LNCaP clone FGC (cell line): ENCODE results near the gene IGF2.

Experiments
- DNase-seq: peaks from one replicate; pipeline ENCODE4 v3.0.0-alpha.2; 2011; ENCODE audit warnings: low read depth
- H3K4me3 ChIP-seq: 2 replicates; pipeline ENCODE4 v1.5.1; 2011; ENCODE audit warnings: mild to moderate bottlenecking, low read depth, low read length, control low read depth
- TF ChIP-seq, protein P1 (sequence below): IDR thresholded peaks from 2 replicates; pipeline ENCODE4 v1.5.1; 2012; ENCODE audit warnings: mild to moderate bottlenecking; ENCODE audit not compliant: control insufficient read depth, insufficient read depth; ENCODE audit errors: extremely low read depth

Gene IGF2

DNA sequence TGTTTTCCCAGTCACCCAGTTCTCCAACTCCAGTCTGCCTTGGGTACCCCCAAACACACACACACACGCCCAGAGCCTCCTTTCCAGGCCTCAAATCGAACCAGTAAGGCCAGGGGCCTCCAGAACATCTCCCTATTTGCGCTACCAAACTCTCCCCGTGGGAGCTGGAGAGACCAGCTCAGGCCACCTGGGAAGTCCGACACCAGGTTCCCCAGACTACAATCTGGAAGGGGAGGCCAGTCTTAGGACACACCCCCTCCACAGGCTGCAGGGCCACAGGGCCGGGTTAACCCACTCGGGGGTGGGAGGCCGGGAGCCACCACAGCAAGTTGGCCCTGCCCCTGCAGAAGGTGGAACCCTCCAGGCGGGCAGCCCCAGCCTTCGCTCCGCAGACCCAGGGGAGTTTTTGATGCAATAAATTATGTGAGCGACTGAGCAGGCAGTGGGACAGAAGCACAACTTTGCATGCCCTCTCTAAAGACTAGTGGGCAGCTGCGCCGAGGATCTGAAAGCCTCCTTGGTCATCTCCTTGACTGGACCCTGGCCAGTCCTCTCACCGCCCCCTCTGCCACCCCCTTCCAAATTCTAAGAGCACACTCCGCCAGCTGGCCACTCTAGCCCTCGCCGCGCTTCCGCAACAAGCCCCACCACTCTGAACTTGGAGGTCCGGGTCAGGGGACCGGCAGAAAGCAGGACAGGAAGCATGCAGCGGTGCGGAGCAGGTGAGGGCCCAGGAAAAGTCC, 2.8 kb downstream of the IGF2 start:
- no peak for DNase-seq
- no peak overlapping the region for H3K4me3 ChIP-seq
- TF ChIP-seq, protein P1, sequence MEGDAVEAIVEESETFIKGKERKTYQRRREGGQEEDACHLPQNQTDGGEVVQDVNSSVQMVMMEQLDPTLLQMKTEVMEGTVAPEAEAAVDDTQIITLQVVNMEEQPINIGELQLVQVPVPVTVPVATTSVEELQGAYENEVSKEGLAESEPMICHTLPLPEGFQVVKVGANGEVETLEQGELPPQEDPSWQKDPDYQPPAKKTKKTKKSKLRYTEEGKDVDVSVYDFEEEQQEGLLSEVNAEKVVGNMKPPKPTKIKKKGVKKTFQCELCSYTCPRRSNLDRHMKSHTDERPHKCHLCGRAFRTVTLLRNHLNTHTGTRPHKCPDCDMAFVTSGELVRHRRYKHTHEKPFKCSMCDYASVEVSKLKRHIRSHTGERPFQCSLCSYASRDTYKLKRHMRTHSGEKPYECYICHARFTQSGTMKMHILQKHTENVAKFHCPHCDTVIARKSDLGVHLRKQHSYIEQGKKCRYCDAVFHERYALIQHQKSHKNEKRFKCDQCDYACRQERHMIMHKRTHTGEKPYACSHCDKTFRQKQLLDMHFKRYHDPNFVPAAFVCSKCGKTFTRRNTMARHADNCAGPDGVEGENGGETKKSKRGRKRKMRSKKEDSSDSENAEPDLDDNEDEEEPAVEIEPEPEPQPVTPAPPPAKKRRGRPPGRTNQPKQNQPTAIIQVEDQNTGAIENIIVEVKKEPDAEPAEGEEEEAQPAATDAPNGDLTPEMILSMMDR, result no peak

DNA sequence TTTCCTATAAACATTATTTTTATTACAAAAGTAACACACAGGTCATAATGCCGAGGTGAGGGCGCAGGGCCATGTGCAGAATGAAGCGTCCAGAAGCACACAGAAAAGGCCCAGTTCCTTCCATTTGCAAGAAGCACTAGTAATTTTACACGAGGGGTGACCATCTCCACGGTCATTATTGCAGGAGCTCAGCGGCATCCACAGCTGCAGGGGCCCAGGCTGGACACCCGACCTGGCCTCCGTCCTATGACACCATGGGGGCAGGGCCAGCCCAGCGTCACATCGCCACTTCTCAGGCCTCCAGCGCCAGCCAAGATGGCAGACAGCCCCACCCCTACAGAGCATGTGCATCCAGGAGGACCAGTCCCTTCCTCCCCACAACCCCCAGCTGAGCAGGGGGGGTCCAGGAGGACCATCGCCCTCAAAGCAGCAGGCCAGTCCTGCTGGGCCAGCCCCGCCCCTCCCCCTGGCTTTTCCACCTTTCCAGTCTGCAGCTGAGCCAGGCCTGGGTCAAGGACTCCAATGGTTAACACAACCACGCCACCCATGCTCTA, 3.5 kb downstream of the IGF2 start:
- DNase-seq, result no peak
- no peak overlapping the region for H3K4me3 ChIP-seq
- TF ChIP-seq, protein P1, result no peak

DNA sequence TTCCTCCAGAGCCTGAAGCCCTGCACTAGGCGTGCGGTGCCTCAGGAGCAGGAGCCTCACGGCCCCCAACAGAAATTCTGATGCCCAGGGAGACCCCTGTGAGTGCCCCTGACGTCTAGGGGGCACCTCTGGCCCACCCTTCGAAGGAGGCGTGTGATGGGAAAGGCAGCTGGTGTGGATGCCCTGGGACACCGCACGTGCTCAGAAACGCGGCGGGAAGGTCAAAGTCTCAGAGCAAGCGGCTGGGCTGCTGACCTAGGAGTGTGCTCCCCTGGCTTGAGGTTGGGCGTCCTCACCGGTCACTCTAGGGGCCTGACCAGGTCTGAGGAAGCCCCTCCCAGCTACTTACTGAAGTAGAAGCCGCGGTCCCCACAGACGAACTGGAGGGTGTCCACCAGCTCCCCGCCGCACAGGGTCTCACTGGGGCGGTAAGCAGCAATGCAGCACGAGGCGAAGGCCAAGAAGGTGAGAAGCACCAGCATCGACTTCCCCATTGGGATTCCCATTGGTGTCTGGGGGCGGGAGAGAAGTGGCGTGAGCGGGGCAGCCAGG, 4.1 kb downstream of the IGF2 start:
- TF ChIP-seq, protein P1, result no peak
- no peak overlapping the region for H3K4me3 ChIP-seq
- no peak for DNase-seq

DNA sequence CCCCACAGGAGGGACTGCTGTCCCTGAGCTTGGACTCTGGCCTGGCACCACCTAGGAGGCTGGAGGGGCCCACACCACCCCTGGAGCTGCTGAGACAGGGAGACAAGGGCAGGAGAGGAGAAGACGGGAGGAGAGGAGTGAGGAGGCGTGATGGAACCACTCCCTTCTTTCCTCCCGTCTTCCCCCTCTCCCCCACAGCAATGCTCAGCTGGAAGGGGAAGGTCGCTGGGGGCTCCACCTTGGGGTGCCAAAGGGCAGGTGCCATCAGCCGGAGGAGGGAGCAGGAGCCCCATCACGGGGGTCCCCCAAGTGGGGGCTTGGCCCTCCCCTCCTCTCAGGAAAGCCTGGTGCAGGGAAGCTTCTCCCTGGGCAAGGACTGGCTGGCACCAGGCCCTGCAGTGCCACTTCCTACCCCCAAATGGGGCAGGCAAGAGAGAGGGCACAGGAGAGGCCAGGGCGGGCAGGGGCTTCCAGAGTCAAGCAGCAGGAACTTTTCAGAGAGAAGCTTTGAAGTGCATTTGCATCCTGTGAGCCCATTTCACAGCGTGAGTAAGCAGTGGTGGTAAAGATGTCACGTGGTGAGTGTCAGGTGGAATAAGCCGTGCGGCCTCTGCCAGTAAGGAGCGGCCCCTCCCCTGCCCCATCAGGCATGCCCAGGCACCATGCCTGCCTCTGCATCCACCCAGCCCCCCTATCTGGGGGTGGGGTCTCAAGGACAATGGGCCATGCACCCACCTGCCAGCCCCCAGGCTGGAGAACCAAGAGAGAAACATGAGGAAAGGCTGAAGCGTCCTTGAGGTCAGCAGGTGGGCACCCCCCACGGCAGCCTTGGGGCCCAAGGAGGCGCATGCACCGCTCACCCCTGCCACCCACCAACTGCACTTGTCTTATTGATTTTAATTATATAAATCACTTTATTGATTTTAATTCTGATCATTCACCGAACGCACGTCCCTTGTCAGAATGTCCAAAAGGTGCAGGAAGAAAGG, 4.9 kb downstream of the IGF2 start:
- DNase-seq, result no peak
- TF ChIP-seq, protein P1, result no peak
- no peak overlapping the region for H3K4me3 ChIP-seq

DNA sequence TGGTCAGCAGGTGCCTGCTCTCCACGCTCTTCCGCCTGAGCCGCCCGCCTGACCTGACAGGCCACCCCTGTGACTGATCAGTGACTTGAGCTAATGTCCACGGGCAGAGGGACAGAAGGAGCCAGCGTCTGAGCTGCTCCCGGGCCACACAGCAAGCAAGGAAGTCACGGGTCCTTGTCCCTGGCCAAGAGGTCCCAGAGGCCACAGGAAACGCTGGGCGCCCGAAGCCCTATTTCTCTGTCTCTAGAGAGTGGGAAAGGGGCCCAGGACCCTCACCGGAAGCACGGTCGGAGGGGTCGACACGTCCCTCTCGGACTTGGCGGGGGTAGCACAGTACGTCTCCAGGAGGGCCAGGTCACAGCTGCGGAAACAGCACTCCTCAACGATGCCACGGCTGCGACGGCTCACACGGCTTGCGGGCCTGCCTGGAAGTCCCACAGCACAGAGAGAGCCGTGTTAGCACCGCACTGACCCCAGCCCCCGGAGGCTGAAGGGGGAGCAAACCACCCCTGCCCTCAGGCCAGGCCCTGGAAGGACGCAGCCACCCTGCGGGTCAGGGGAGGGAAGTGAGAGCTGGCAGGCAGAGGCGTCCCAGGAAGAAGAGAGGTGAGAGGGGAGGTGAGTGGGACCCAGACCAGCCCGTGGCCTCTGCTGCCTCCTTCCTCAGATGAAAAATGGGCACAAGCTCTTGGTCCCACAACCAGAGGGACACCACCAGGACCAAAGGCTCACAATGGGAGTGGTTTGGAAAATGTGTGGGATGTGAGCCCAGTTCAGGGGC, 5.8 kb downstream of the IGF2 start:
- no peak overlapping the region for H3K4me3 ChIP-seq
- no peak for DNase-seq
- TF ChIP-seq, protein P1, result no peak

DNA sequence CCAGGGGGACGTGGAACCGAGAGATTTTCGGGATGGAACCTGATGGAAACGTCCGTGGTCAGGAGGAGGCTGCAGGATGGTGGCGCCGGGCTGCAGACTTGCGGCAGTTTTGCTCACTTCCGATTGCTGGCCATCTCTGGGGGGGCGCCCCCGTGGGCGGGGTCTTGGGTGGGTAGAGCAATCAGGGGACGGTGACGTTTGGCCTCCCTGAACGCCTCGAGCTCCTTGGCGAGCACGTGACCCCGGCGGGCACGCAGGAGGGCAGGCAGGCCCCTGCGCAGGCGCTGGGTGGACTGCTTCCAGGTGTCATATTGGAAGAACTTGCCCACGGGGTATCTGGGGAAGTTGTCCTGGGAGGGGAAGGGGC, 6.3 kb downstream of the IGF2 start:
- DNase-seq, result no peak
- H3K4me3 ChIP-seq, result no peak overlapping the region
- TF ChIP-seq, protein P1, result no peak
